ENCODE measurements around the gene CLTA. TPM values are rescaled to one million over a fixed set of nuclear protein-coding genes. Genes with fewer than 3 reads are reported as not detected.

Gene CLTA
- total RNA-seq, 1 donor from 2014 or later: 424 TPM

- no peak overlapping the region for H3K9ac ChIP-seq (ENCODE audit: low read length)
- H3K4me2 ChIP-seq (ENCODE audit: low read length): no peak overlapping the region
- no peaks in the 10 kb centered on the region for H3K9me3 Mint-ChIP-seq (ENCODE audit: unreplicated experiment)
- H3K4me3 Mint-ChIP-seq (ENCODE audit: unreplicated experiment): no peak overlapping the region
- H3K4me3 ChIP-seq (ENCODE audit: insufficient read depth, low read depth, low read length): no peak overlapping the region
- H3K27ac ChIP-seq (ENCODE audit: low read depth, low read length): no peak overlapping the region
- DNase-seq (ENCODE audit: low read depth) (peak; percentile 42), FAIRE-seq (no peak)
- peak overlapping the region; percentile 8 for H3K27ac Mint-ChIP-seq (ENCODE audit: unreplicated experiment)
- peaks cover 39% of the 10 kb centered on the region for H3K36me3 ChIP-seq (ENCODE audit: insufficient read depth, low read length)
- peaks cover 55% of the 10 kb centered on the region for H3K79me2 ChIP-seq (ENCODE audit: insufficient read depth, low read length)
- H3K27me3 ChIP-seq (ENCODE audit: insufficient read depth, low read length): no peaks in the 10 kb centered on the region
- no peaks in the 10 kb centered on the region for H3K4me1 ChIP-seq (ENCODE audit: insufficient read depth, low read length)
- H3K36me3 Mint-ChIP-seq (ENCODE audit: low read depth, unreplicated experiment): peaks cover 31% of the 10 kb centered on the region
- H3K9me3 ChIP-seq (ENCODE audit: insufficient read depth, low read depth, low read length): no peaks in the 10 kb centered on the region
- H3K27me3 Mint-ChIP-seq (ENCODE audit: low read depth, unreplicated experiment): no peaks in the 10 kb centered on the region
- peaks cover 44% of the 10 kb centered on the region for H3K4me1 Mint-ChIP-seq (ENCODE audit: low read depth, unreplicated experiment)
- TF ChIP-seq CTCF (IDR thresholded peaks at IDR 0.05; ENCODE audit: insufficient read depth, low read depth, low read length) (no peak), EZH2 (IDR thresholded peaks at IDR 0.05; ENCODE audit: insufficient read depth, low read length) (no peak)
- no peak overlapping the region for H2AFZ ChIP-seq (ENCODE audit: low read depth, low read length)
- peaks cover 79% of the 10 kb centered on the region for H4K20me1 ChIP-seq (ENCODE audit: insufficient read depth, low read length)
Observed at GRCh38 chr9:36214571-36214970, 23.9 kb downstream of the CLTA start.

DNA sequence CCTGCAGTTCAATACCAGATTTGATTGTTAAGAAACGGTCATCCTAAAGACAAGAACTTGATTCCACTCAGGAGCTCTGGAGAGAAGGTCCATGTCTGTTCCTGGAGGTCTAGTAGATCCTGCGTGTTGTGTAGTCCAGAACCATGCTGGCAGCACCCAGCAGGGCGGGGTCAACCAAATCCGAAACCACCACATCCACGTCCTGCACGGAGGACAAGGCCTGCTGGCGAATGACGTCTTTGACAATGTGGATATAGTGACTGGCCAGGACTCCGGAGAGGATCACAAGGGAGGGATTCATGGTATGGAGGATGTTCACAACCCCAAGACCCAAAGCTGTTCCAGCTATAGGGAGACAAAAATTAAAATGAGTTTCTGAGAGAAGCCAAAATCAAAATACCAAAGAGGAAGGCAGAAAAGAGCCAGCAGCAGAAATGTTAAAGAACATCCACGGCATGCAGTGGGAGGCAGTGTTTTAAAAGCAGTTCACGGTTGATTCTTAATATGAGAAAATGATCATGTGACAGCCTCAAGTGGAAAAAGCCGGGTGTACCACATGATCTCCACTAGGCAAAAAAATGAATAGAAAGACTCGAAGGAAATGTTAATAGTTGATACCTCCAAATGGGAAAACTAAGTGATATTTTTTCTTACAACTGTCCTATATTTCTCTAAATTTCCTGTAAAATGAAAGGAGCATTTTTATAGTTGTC, 26.7 kb downstream of the CLTA start:
- Histone ChIP-seq H3K9me3 (ENCODE audit: insufficient read depth, low read depth, low read length) (no peaks in the 10 kb centered on the region), H3K4me1 (ENCODE audit: insufficient read depth, low read length) (no peaks in the 10 kb centered on the region), H3K27ac (ENCODE audit: low read depth, low read length) (no peak overlapping the region), H4K20me1 (ENCODE audit: insufficient read depth, low read length) (peaks cover 62% of the 10 kb centered on the region), H3K4me3 (ENCODE audit: insufficient read depth, low read depth, low read length) (no peak overlapping the region), H2AFZ (ENCODE audit: low read depth, low read length) (no peak overlapping the region), H3K27me3 (ENCODE audit: insufficient read depth, low read length) (no peaks in the 10 kb centered on the region), H3K9ac (ENCODE audit: low read length) (no peak overlapping the region), H3K4me2 (ENCODE audit: low read length) (no peak overlapping the region), H3K79me2 (ENCODE audit: insufficient read depth, low read length) (peaks cover 28% of the 10 kb centered on the region), H3K36me3 (ENCODE audit: insufficient read depth, low read length) (peaks cover 36% of the 10 kb centered on the region)
- Mint-ChIP-seq H3K9me3 (ENCODE audit: unreplicated experiment) (peaks cover 5% of the 10 kb centered on the region), H3K4me3 (ENCODE audit: unreplicated experiment) (no peak overlapping the region), H3K27ac (ENCODE audit: unreplicated experiment) (peak overlapping the region; percentile 43), H3K27me3 (ENCODE audit: low read depth, unreplicated experiment) (no peaks in the 10 kb centered on the region), H3K4me1 (ENCODE audit: low read depth, unreplicated experiment) (peaks cover 22% of the 10 kb centered on the region), H3K36me3 (ENCODE audit: low read depth, unreplicated experiment) (peaks cover 29% of the 10 kb centered on the region)
- DNase-seq (ENCODE audit: low read depth) (no peak), FAIRE-seq (no peak)
- TF ChIP-seq CTCF (IDR thresholded peaks at IDR 0.05; ENCODE audit: insufficient read depth, low read depth, low read length): no peak
- no peak for TF ChIP-seq EZH2 (IDR thresholded peaks at IDR 0.05; ENCODE audit: insufficient read depth, low read length)

- H3K79me2 ChIP-seq (ENCODE audit: insufficient read depth, low read length): peaks cover 25% of the 10 kb centered on the region
- peaks cover 11% of the 10 kb centered on the region for H3K9me3 Mint-ChIP-seq (ENCODE audit: unreplicated experiment)
- no peak overlapping the region for H3K4me3 Mint-ChIP-seq (ENCODE audit: unreplicated experiment)
- DNase-seq (ENCODE audit: low read depth) (no peak), FAIRE-seq (no peak)
- H3K36me3 ChIP-seq (ENCODE audit: insufficient read depth, low read length): peaks cover 37% of the 10 kb centered on the region
- no peak overlapping the region for H3K27ac ChIP-seq (ENCODE audit: low read depth, low read length)
- H3K9ac ChIP-seq (ENCODE audit: low read length): no peak overlapping the region
- H3K4me1 ChIP-seq (ENCODE audit: insufficient read depth, low read length): no peaks in the 10 kb centered on the region
- H3K4me2 ChIP-seq (ENCODE audit: low read length): no peak overlapping the region
- peaks cover 56% of the 10 kb centered on the region for H4K20me1 ChIP-seq (ENCODE audit: insufficient read depth, low read length)
- no peak overlapping the region for H3K27ac Mint-ChIP-seq (ENCODE audit: unreplicated experiment)
- H3K9me3 ChIP-seq (ENCODE audit: insufficient read depth, low read depth, low read length): no peaks in the 10 kb centered on the region
- TF ChIP-seq EZH2 (IDR thresholded peaks at IDR 0.05; ENCODE audit: insufficient read depth, low read length): no peak
- no peak for TF ChIP-seq CTCF (IDR thresholded peaks at IDR 0.05; ENCODE audit: insufficient read depth, low read depth, low read length)
- H2AFZ ChIP-seq (ENCODE audit: low read depth, low read length): no peak overlapping the region
- no peak overlapping the region for H3K4me3 ChIP-seq (ENCODE audit: insufficient read depth, low read depth, low read length)
- H3K4me1 Mint-ChIP-seq (ENCODE audit: low read depth, unreplicated experiment): peaks cover 22% of the 10 kb centered on the region
- no peaks in the 10 kb centered on the region for H3K27me3 ChIP-seq (ENCODE audit: insufficient read depth, low read length)
- H3K27me3 Mint-ChIP-seq (ENCODE audit: low read depth, unreplicated experiment): no peaks in the 10 kb centered on the region
- peaks cover 31% of the 10 kb centered on the region for H3K36me3 Mint-ChIP-seq (ENCODE audit: low read depth, unreplicated experiment)
Observed at GRCh38 chr9:36218011-36218410, 27.3 kb downstream of the CLTA start.
